Neural cell (in vitro differentiated cells): ENCODE results near the gene PSPN.

Experiments
- EP300 ChIP-seq: fragments of 450-650 bp; conservative IDR thresholded peaks from 2 replicates; pipeline ENCODE4 v1.6.1; 2014; ENCODE audit warnings: antibody characterized with exemption, mild to moderate bottlenecking, moderate library complexity; ENCODE audit not compliant: poor library complexity, severe bottlenecking
- EZH2 ChIP-seq: fragments of 200-600, 300-800 bp; shearing (Covaris generic), sonication (generic); IDR thresholded peaks from 2 replicates; pipeline ENCODE4 v1.6.1; 2014; ENCODE audit warnings: antibody characterized with exemption, low read length, borderline replicate concordance, mild to moderate bottlenecking; ENCODE audit not compliant: insufficient read depth, poor library complexity, severe bottlenecking
- MXI1 ChIP-seq: fragments of 450-650 bp; conservative IDR thresholded peaks from 2 replicates; pipeline ENCODE4 v1.6.1; 2014; ENCODE audit warnings: antibody characterized with exemption, mild to moderate bottlenecking; ENCODE audit not compliant: poor library complexity, severe bottlenecking
- POLR2AphosphoS5 ChIP-seq: IDR thresholded peaks from 2 replicates; pipeline ENCODE4 v1.6.1; 2012
- RAD21 ChIP-seq: fragments of 450-650 bp; conservative IDR thresholded peaks from 2 replicates; pipeline ENCODE4 v1.6.1; 2014; ENCODE audit warnings: antibody characterized with exemption, mild to moderate bottlenecking, moderate library complexity
- SMC3 ChIP-seq: fragments of 450-650 bp; conservative IDR thresholded peaks from 2 replicates; pipeline ENCODE4 v1.6.1; 2014; ENCODE audit warnings: antibody characterized with exemption, mild to moderate bottlenecking, moderate library complexity; ENCODE audit not compliant: poor library complexity
- TAF1 ChIP-seq: IDR thresholded peaks from 2 replicates; pipeline ENCODE4 v1.6.1; 2012; ENCODE audit warnings: low read depth
- TF ChIP-seq, protein P1 (sequence below): fragments of 450-650 bp; IDR thresholded peaks from 2 replicates; pipeline ENCODE4 v1.5.1; 2014; ENCODE audit warnings: antibody characterized with exemption, mild to moderate bottlenecking, moderate library complexity; ENCODE audit not compliant: poor library complexity, severe bottlenecking
- TF ChIP-seq, protein P2 (sequence below): IDR thresholded peaks from 2 replicates; pipeline ENCODE4 v1.6.1; 2012; ENCODE audit warnings: borderline replicate concordance

DNA sequence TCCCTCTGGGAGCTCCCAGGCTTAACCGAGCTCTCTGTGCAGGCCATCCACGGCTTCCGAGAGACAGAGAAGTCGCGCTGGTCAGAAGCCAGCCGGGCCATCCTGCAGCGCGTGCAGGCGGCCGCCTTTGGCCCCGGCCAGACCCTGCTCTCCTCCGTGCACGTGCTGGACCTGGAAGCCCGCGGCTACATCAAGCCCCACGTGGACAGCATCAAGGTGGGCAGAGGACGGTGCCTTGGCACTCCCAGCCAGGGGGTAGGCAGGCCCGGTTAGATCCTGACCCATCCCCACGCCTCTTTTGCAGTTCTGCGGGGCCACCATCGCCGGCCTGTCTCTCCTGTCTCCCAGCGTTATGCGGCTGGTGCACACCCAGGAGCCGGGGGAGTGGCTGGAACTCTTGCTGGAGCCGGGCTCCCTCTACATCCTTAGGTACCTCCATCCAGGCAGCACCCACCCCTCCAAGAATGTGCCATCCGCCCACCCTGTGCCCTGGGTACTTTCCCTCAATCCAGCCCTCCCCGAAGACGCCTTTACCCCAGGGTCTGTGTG, 1.5 kb downstream of the PSPN start:
- no peak for TF ChIP-seq EP300
- TF ChIP-seq POLR2AphosphoS5, result no peak
- no peak for TF ChIP-seq MXI1
- TF ChIP-seq, protein P1, sequence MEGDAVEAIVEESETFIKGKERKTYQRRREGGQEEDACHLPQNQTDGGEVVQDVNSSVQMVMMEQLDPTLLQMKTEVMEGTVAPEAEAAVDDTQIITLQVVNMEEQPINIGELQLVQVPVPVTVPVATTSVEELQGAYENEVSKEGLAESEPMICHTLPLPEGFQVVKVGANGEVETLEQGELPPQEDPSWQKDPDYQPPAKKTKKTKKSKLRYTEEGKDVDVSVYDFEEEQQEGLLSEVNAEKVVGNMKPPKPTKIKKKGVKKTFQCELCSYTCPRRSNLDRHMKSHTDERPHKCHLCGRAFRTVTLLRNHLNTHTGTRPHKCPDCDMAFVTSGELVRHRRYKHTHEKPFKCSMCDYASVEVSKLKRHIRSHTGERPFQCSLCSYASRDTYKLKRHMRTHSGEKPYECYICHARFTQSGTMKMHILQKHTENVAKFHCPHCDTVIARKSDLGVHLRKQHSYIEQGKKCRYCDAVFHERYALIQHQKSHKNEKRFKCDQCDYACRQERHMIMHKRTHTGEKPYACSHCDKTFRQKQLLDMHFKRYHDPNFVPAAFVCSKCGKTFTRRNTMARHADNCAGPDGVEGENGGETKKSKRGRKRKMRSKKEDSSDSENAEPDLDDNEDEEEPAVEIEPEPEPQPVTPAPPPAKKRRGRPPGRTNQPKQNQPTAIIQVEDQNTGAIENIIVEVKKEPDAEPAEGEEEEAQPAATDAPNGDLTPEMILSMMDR, result no peak
- TF ChIP-seq TAF1, result no peak
- no peak for TF ChIP-seq RAD21
- no peak for TF ChIP-seq SMC3
- no peak for TF ChIP-seq EZH2
- TF ChIP-seq, protein P2, sequence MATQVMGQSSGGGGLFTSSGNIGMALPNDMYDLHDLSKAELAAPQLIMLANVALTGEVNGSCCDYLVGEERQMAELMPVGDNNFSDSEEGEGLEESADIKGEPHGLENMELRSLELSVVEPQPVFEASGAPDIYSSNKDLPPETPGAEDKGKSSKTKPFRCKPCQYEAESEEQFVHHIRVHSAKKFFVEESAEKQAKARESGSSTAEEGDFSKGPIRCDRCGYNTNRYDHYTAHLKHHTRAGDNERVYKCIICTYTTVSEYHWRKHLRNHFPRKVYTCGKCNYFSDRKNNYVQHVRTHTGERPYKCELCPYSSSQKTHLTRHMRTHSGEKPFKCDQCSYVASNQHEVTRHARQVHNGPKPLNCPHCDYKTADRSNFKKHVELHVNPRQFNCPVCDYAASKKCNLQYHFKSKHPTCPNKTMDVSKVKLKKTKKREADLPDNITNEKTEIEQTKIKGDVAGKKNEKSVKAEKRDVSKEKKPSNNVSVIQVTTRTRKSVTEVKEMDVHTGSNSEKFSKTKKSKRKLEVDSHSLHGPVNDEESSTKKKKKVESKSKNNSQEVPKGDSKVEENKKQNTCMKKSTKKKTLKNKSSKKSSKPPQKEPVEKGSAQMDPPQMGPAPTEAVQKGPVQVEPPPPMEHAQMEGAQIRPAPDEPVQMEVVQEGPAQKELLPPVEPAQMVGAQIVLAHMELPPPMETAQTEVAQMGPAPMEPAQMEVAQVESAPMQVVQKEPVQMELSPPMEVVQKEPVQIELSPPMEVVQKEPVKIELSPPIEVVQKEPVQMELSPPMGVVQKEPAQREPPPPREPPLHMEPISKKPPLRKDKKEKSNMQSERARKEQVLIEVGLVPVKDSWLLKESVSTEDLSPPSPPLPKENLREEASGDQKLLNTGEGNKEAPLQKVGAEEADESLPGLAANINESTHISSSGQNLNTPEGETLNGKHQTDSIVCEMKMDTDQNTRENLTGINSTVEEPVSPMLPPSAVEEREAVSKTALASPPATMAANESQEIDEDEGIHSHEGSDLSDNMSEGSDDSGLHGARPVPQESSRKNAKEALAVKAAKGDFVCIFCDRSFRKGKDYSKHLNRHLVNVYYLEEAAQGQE, result no peak
